Measurements from ENCODE around the gene GABPA. TPM values are rescaled to one million over a fixed set of nuclear protein-coding genes. Genes with fewer than 3 reads are reported as not detected.

The GABPA gene
- total RNA-seq, 1 experiment from 2014 or later = 20.4 TPM

DNA sequence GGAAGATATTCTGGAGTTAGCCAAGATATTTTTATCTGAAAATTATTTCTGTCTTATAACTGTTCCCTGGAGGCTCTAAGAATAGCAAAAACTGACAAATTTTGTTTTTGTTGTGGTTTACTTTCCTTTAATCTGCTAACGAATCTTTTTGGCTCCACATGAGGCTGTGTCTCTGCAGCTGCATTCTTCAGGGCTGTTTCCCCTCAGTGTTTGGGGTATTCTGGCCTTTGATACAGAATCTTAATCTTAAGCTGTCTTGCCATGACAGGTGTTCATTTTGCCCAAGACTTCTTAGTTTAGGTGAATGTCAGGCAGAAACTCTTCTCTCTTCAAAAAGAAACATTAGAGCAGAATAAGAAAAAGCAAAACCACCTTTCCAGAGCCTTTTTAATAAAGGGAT lies 83.8 kb downstream of the GABPA start:
- H2AK5ac ChIP-seq (ENCODE audit: insufficient read length, low read length) = no peak overlapping the region
- Mint-ChIP-seq H3K4me3 (no peak overlapping the region), H3K4me1 (peaks cover 7 to 8% of the 10 kb centered on the region in 2 experiments; a peak in 3 of 4 replicates), H3K9me3 (no peaks in the 10 kb centered on the region), H3K27ac (no peak overlapping the region), H3K27me3 (ENCODE audit: low read depth) (no peaks in the 10 kb centered on the region; the same call in 1 of the 2 replicates), H3K36me3 (ENCODE audit: insufficient read depth in 1 of 3, low read depth in 3 of 3) (no peaks in the 10 kb centered on the region)
- WGBS (ENCODE audit: extremely low coverage, insufficient read length, low lambda C conversion rate) = no CpG with 5 or more reads among the region's 1 CpG
- no peaks in the 10 kb centered on the region for H3K79me2 ChIP-seq (ENCODE audit: insufficient read depth, low read length)
- no peak overlapping the region for H4K8ac ChIP-seq (replicated peaks; ENCODE audit: insufficient read length, low read depth, low read length)
- no peak overlapping the region for H2BK5ac ChIP-seq (ENCODE audit: insufficient read length, low read length)
- no peaks in the 10 kb centered on the region for H3K4me1 ChIP-seq (ENCODE audit: insufficient read depth, low read length)
- no peak overlapping the region for H2BK20ac ChIP-seq (ENCODE audit: low read depth, low read length, poor library complexity, severe bottlenecking)
- no peaks in the 10 kb centered on the region for H3K27me3 ChIP-seq (ENCODE audit: insufficient read depth, low read length)
- no peak overlapping the region for H3K14ac ChIP-seq (ENCODE audit: insufficient read depth, low read length)
- H3K4me2 ChIP-seq (ENCODE audit: insufficient read depth, insufficient read length, low read length) = no peak overlapping the region
- no peak overlapping the region for H4K91ac ChIP-seq (ENCODE audit: insufficient read length, low read depth, low read length)
- no peak overlapping the region for H3K9ac ChIP-seq (ENCODE audit: extremely low read depth, insufficient read length, low read length)
- H3T11ph ChIP-seq (ENCODE audit: low read length) = no peak overlapping the region
- H3K79me1 ChIP-seq (ENCODE audit: insufficient read depth, low read depth, low read length, poor library complexity, severe bottlenecking) = no peaks in the 10 kb centered on the region
- no peak overlapping the region for H3K56ac ChIP-seq (ENCODE audit: insufficient read length, low read depth, low read length)
- no peaks in the 10 kb centered on the region for H3K23me2 ChIP-seq (ENCODE audit: insufficient read length, low read depth, low read length, poor library complexity, severe bottlenecking)
- H3K23ac ChIP-seq (ENCODE audit: insufficient read length, low read depth, low read length) = no peak overlapping the region
- no peak for DNase-seq
- no peak overlapping the region for H2BK12ac ChIP-seq (ENCODE audit: insufficient read length, low read depth, low read length)
- no peaks in the 10 kb centered on the region for H3K9me3 ChIP-seq (ENCODE audit: control insufficient read depth, low read depth, low read length)
- no peak overlapping the region for H3K27ac ChIP-seq (ENCODE audit: insufficient read length, low read depth, low read length)
- H3K4ac ChIP-seq (ENCODE audit: low read depth, low read length) = no peak overlapping the region
- TF ChIP-seq, protein P1, sequence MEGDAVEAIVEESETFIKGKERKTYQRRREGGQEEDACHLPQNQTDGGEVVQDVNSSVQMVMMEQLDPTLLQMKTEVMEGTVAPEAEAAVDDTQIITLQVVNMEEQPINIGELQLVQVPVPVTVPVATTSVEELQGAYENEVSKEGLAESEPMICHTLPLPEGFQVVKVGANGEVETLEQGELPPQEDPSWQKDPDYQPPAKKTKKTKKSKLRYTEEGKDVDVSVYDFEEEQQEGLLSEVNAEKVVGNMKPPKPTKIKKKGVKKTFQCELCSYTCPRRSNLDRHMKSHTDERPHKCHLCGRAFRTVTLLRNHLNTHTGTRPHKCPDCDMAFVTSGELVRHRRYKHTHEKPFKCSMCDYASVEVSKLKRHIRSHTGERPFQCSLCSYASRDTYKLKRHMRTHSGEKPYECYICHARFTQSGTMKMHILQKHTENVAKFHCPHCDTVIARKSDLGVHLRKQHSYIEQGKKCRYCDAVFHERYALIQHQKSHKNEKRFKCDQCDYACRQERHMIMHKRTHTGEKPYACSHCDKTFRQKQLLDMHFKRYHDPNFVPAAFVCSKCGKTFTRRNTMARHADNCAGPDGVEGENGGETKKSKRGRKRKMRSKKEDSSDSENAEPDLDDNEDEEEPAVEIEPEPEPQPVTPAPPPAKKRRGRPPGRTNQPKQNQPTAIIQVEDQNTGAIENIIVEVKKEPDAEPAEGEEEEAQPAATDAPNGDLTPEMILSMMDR (conservative IDR thresholded peaks at IDR 0.05) = no peak
- no peak overlapping the region for H2AFZ ChIP-seq (ENCODE audit: low read length)
- no peak overlapping the region for H2BK15ac ChIP-seq (ENCODE audit: low read depth, low read length)
- no peak overlapping the region for H3K18ac ChIP-seq (ENCODE audit: insufficient read length, low read depth, low read length)
- no peak overlapping the region for H2BK120ac ChIP-seq (ENCODE audit: low read depth, low read length, poor library complexity, severe bottlenecking)
- H4K5ac ChIP-seq (ENCODE audit: insufficient read length, low read depth, low read length) = no peak overlapping the region
- H4K20me1 ChIP-seq (ENCODE audit: control insufficient read depth, insufficient read depth, insufficient read length) = no peaks in the 10 kb centered on the region

Other genes with a start within 250 kb of the GABPA start
- gene MRPL39, start 127.5 kb upstream of the GABPA start, total RNA-seq (2021) = 56.1 and 58.8 TPM in 2 replicates
- gene JAM2, start 95.7 kb upstream of the GABPA start, total RNA-seq (2021) = 2.0 and 2.6 TPM in 2 replicates
- 139 and 143 TPM in 2 replicates for gene ATP5PF, start 68 bp upstream of the GABPA start, total RNA-seq (2021)

Data from H9 (cell line).